ENCODE measurements around the gene C1D.
A peak's percentile ranks its signal among the peaks of the same experiment; 100 is the strongest.

Gene C1D

DNA sequence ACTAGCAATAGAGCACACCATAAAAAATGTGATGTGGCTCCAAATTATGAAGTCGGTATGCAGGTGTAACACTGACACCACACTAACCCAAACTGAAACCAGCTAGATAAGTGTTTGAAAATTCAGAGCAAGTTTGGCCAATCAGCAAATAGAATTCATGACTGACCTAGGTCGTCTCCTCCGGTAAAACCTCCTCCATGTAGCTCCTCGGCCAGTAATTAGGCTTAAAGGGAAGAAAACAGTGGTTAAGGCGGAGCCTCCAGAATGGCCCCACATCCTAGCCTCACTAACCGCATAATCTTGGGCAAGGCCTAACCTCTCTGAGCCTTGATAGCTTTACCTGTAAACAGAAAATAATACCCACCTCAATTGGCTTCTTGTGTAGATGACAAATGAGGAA, 30.1 kb downstream of the C1D start:
- no peak overlapping the region for H3K4me3 ChIP-seq (ENCODE audit: low read depth, low read length)
- H3K9ac ChIP-seq: no peak overlapping the region
- TF ChIP-seq, protein P1, sequence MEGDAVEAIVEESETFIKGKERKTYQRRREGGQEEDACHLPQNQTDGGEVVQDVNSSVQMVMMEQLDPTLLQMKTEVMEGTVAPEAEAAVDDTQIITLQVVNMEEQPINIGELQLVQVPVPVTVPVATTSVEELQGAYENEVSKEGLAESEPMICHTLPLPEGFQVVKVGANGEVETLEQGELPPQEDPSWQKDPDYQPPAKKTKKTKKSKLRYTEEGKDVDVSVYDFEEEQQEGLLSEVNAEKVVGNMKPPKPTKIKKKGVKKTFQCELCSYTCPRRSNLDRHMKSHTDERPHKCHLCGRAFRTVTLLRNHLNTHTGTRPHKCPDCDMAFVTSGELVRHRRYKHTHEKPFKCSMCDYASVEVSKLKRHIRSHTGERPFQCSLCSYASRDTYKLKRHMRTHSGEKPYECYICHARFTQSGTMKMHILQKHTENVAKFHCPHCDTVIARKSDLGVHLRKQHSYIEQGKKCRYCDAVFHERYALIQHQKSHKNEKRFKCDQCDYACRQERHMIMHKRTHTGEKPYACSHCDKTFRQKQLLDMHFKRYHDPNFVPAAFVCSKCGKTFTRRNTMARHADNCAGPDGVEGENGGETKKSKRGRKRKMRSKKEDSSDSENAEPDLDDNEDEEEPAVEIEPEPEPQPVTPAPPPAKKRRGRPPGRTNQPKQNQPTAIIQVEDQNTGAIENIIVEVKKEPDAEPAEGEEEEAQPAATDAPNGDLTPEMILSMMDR (IDR thresholded peaks at IDR 0.05): no peak
- H3K9me3 ChIP-seq (ENCODE audit: control insufficient read depth, low read length): no peaks in the 10 kb centered on the region
- no peaks in the 10 kb centered on the region for H3K36me3 ChIP-seq (ENCODE audit: control insufficient read depth, insufficient read depth, low read length)
- no peaks in the 10 kb centered on the region for H3K79me2 ChIP-seq
- no peak overlapping the region for H3K4me2 ChIP-seq (ENCODE audit: low read length)
- H3K27me3 ChIP-seq (ENCODE audit: control insufficient read depth, insufficient read depth, low read length): no peaks in the 10 kb centered on the region
- no peaks in the 10 kb centered on the region for H3K4me1 ChIP-seq
- H2AFZ ChIP-seq: no peak overlapping the region
- H3K27ac ChIP-seq: no peak overlapping the region

DNA sequence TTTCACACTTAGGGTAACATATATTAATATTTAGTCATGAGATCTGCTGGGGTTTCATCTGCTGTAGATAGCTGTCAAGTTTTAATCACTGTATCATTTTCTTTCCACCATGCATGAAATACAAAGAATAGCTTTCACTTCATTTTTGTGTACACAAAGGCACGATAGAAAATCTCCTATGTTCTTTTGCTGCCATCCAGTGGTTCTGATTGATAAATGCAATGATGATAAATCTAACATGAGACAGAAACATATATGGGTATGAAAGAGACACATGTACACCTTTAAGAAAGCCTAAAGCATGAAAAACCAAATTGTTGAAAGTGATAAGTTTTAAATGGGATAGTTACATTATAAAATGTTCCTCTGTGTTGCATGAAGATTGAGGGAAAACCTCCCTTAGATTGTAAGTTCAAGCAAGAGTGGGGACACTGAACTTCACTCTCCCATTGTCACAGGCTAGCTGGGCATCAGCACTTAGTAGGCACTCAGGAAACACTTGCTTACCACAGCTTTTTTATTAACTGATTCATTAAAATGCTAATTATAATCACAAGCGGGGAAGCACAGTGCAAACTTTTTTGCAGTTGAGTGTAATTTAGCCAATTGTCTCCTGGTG, 31.2 kb downstream of the C1D start:
- Histone ChIP-seq H2AFZ (no peak overlapping the region), H3K27ac (no peak overlapping the region), H3K79me2 (no peaks in the 10 kb centered on the region), H3K4me2 (ENCODE audit: low read length) (no peak overlapping the region), H3K9ac (no peak overlapping the region), H3K4me3 (ENCODE audit: low read depth, low read length) (no peak overlapping the region), H3K36me3 (ENCODE audit: control insufficient read depth, insufficient read depth, low read length) (no peaks in the 10 kb centered on the region), H3K9me3 (ENCODE audit: control insufficient read depth, low read length) (no peaks in the 10 kb centered on the region), H3K4me1 (no peaks in the 10 kb centered on the region), H3K27me3 (ENCODE audit: control insufficient read depth, insufficient read depth, low read length) (no peaks in the 10 kb centered on the region)
- TF ChIP-seq, protein P1 (IDR thresholded peaks at IDR 0.05): peak; percentile 75

DNA sequence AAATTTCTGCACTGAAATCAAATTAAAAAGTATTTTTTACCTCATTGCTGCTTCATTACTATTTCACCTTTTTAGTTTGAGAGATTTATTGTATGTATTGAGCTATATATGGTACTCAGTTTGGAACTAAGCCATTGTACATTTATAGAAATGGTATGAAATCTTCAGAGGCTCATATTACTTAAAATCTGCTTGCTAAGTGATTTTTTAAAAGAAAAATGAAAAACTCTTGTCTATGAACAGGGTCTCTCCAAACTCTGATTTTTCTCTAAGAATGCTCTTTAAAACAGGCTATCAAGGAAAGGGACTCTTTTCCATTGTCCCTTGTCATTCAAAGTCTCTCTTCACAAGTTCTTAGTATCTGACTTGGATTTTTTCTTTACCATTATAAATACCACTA, 31.8 kb downstream of the C1D start:
- H3K4me1 ChIP-seq: no peaks in the 10 kb centered on the region
- TF ChIP-seq, protein P1 (IDR thresholded peaks at IDR 0.05): no peak

DNA sequence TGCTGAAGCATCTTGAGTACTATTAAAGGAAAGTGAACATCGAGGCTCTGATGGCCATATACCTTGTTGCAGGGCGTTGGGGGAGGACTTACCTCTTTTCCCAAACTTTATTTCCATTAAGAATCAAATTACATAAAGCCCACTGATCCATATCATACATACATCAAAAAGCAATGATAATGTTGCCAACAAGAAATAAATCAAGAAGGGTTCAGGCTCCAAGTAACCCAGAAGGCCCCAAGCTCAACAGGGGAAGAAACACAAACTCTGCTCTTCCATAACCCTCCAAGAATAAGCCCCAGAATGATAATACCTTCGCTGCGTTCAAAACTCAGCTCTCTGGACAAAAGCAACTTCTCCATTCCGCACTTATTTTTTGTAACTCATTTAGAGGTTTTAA, 32.3 kb downstream of the C1D start:
- Histone ChIP-seq H3K4me2 (ENCODE audit: low read length) (no peak overlapping the region), H3K4me1 (no peaks in the 10 kb centered on the region), H3K27me3 (ENCODE audit: control insufficient read depth, insufficient read depth, low read length) (no peaks in the 10 kb centered on the region), H3K4me3 (ENCODE audit: low read depth, low read length) (no peak overlapping the region), H3K36me3 (ENCODE audit: control insufficient read depth, insufficient read depth, low read length) (no peaks in the 10 kb centered on the region), H3K9me3 (ENCODE audit: control insufficient read depth, low read length) (no peaks in the 10 kb centered on the region), H3K27ac (no peak overlapping the region), H3K79me2 (no peaks in the 10 kb centered on the region), H3K9ac (no peak overlapping the region), H2AFZ (no peak overlapping the region)
- TF ChIP-seq, protein P1 (IDR thresholded peaks at IDR 0.05): no peak

More for the DNA sequence above, 31.8 kb downstream of the C1D start:
- Histone ChIP-seq H3K79me2 (no peaks in the 10 kb centered on the region), H3K9ac (no peak overlapping the region), H3K4me3 (ENCODE audit: low read depth, low read length) (no peak overlapping the region), H3K9me3 (ENCODE audit: control insufficient read depth, low read length) (no peaks in the 10 kb centered on the region), H3K4me2 (ENCODE audit: low read length) (no peak overlapping the region), H2AFZ (no peak overlapping the region), H3K27me3 (ENCODE audit: control insufficient read depth, insufficient read depth, low read length) (no peaks in the 10 kb centered on the region), H3K36me3 (ENCODE audit: control insufficient read depth, insufficient read depth, low read length) (no peaks in the 10 kb centered on the region), H3K27ac (no peak overlapping the region)

DNA sequence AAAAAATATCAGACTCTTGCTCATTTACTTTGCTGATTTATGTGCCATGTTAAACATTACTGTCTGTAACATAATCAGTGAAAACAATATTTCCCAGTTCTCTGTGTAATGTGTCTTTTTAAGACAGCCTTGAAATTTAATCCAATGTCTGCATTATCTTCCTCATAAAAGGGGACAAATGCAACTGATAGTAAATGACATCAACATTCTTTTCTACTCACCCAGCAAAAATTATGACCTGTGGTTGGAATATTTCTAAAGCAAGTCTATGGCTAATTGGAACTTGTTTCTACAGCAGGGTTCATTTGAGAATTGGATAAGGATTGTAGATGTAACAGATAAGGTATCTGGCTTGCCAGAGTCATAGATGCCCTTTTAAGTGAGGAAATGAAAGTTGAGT, 34.8 kb downstream of the C1D start:
- Histone ChIP-seq H3K9ac (no peak overlapping the region), H2AFZ (no peak overlapping the region), H3K4me1 (no peaks in the 10 kb centered on the region)

More for the DNA sequence above, 34.8 kb downstream of the C1D start:
- H3K36me3 ChIP-seq (ENCODE audit: control insufficient read depth, insufficient read depth, low read length): no peaks in the 10 kb centered on the region
- no peaks in the 10 kb centered on the region for H3K9me3 ChIP-seq (ENCODE audit: control insufficient read depth, low read length)
- H3K79me2 ChIP-seq: no peaks in the 10 kb centered on the region
- H3K27me3 ChIP-seq (ENCODE audit: control insufficient read depth, insufficient read depth, low read length): no peaks in the 10 kb centered on the region
- H3K4me2 ChIP-seq (ENCODE audit: low read length): no peak overlapping the region
- H3K27ac ChIP-seq: no peak overlapping the region
- TF ChIP-seq, protein P1 (IDR thresholded peaks at IDR 0.05): no peak
- H3K4me3 ChIP-seq (ENCODE audit: low read depth, low read length): no peak overlapping the region
